HG02870 (cell line): Measurements from ENCODE around the gene MUC13.
"Not testable (repeated sequence)": the region's sequence is repeated elsewhere in the genome, so short reads cannot be mapped to it uniquely, and the experiment has no call there.

Experiments
- ATAC-seq: cut with Tn5 transposase; IDR thresholded peaks from one replicate; pipeline ENCODE4 v1.9.1; 2021; ENCODE audit warnings: mild to moderate bottlenecking, moderate library complexity; ENCODE audit not compliant: unreplicated experiment

MUC13 gene, protein sequence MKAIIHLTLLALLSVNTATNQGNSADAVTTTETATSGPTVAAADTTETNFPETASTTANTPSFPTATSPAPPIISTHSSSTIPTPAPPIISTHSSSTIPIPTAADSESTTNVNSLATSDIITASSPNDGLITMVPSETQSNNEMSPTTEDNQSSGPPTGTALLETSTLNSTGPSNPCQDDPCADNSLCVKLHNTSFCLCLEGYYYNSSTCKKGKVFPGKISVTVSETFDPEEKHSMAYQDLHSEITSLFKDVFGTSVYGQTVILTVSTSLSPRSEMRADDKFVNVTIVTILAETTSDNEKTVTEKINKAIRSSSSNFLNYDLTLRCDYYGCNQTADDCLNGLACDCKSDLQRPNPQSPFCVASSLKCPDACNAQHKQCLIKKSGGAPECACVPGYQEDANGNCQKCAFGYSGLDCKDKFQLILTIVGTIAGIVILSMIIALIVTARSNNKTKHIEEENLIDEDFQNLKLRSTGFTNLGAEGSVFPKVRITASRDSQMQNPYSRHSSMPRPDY

DNA sequence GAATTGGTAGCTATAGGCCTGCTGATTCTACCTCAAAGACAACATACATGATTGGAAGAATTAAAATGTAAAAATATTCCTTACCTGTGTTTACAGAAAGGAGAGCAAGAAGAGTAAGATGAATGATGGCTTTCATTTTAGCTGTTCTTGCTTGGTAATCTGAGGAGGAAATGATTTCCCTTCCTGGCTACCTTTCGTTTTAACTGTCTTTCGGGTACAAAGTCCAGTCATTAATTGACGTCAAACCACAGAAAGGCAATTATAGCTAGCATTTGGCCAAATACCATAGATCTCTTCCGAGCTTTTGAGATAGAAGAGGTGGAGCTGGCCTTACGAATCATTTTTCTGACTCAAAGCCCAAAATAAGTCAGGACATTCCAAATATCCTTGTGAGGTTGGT is at the start of gene MUC13:
Gene MUC13, minus strand, starts transcription at position 175 of the 400 bp plus-strand sequence. Its CDS starts 39 bp downstream, at position 136.
- ATAC-seq = no peak

- no peak for ATAC-seq
These were observed 48.3 kb upstream of the MUC13 start for GRCh38 chr3:124982855-124983254.

DNA sequence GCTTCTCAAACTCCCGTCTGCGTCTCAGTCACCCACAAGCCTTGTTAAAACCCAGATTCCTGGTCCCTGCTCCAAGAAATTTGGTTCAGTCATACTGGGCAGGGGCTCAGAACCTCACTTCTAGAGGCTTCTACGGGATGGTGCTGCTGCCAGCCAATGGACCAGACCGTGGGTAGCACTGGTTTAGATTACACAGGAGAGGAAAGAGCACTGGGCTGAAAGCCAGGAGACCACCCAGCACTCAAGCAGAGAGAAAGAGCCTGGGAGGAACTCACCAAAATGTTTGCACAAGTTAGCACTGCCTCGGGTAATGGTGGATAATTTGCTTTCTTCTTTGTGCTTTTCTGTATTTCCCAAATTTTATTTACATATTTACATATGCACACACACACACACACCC is 46.9 kb upstream of the MUC13 start:
- ATAC-seq = no peak

DNA sequence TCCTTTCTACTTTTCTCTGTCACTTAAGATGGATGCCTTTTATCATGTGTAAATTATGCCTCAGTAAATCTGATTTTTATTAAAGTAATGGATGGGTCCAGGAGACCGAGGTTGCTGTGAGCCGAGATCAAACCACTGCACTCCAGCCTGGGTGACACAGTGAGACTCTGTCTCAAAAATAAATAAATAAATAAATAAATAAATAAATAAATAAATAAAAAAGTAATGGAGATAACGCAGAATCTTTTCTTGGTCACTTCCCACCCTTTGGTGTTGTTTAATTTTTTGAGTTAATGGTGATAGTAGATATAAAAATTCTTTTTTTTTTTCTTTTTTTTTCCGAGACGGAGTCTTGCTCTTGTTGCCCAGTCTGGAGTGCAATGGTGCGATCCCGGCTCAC is 44.1 kb upstream of the MUC13 start:
- no peak for ATAC-seq

DNA sequence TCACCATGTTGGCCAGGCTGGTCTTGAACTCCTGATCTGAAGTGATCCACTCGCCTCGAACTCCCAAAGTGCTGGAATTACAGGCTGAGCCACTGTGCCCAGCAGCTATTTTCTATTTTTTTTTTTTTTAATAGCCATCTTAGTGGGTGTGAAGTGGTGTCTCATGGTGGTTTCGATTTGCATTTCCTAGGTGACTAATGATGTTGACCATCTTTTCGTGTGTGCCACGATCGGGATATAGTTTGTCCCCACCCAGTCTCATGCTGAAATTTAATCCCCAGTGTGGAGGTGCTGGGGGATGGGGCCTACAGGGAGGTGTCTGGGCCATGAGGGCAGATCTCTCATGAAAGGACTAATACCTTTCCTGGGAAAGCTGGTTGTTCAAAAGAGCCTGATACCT is 41.8 kb upstream of the MUC13 start:
- no peak for ATAC-seq

DNA sequence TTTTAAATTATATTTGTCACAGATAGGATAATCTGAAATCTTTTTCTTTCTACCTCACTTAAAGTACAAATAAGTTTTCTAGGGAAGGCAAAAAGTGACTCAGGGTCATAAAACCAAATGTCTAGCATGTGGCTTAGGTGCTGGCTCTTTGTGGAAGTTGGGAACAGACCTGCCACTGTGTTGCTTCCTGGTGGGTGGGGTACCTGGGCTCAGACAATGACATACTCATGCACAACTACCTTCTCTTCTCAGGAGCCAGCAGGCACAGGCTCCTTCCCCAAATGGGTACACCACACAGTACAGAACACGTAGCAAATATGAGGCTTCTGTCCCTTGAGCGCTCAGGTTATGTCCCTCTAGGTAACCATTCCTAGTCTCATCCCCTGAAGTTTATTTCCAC is 40.1 kb upstream of the MUC13 start:
- no peak for ATAC-seq

GRCh38 chr3:124973290-124973689 is 38.7 kb upstream of the MUC13 start:
- ATAC-seq = no peak

DNA sequence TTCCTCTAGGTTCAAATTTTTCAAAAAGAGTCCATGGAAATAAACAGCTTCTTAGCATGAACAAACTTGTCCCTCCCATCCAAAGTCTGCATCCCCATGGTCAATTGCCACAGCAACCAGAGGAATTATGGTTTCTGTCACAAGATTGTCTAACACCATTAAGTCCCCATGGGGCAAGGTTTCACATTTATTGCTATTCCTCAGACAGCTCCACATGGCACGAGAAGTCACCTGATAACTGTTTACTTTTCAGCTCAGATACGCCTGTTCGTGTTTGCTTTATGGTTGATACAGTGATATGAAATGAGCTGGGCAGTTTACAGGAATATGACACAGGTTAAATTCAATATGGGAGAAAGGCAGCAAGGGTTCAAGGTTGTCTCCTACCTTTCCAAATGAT is 37.9 kb upstream of the MUC13 start:
- ATAC-seq = no peak

- no peak for ATAC-seq
These were observed 35.6 kb upstream of the MUC13 start for GRCh38 chr3:124969963-124970722.

- ATAC-seq = no peak
These were observed 34.6 kb upstream of the MUC13 start for GRCh38 chr3:124969190-124969589.

DNA sequence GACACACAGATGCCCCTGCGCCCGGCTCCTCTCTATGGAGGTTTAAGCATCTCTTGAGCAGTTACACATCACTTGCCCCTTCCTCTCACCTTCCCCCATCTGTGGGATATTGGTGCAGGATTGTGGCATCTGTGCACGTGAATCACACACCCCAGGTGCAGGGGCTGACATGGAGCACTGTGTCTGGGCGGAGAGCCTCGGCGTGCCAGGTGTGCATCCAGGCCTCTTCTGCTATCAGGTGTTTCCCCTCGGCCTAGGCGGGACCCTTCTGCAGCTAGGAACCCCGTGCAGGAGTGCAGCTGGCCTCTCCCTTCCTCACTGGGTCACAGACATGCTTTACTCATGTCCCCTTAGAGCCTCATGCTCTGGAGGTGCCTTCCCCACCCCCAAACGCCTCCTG is 33.4 kb upstream of the MUC13 start:
- ATAC-seq = no peak

GRCh38 chr3:124966521-124967445 is 32.2 kb upstream of the MUC13 start:
- no peak for ATAC-seq

- no peak for ATAC-seq
These were observed 30.9 kb upstream of the MUC13 start for GRCh38 chr3:124965413-124965812.

DNA sequence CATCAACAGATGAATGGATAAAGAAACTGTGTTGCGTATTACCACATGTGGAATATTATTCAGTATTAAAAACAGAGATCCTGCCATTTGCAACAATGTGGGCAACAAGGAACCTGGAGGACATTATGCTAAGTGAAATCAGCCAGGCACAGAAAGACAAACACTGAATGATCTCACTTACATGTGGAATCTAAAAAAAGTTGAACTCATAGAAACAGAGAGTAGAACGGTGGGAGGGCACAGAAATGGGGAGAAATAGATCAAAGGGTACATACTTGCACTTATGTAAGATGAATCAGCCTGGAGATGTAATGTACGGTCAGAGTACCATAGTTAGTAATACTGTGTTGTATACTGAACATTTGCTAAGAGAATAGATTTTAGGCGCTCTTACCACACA is 29.8 kb upstream of the MUC13 start:
- ATAC-seq = no peak

DNA sequence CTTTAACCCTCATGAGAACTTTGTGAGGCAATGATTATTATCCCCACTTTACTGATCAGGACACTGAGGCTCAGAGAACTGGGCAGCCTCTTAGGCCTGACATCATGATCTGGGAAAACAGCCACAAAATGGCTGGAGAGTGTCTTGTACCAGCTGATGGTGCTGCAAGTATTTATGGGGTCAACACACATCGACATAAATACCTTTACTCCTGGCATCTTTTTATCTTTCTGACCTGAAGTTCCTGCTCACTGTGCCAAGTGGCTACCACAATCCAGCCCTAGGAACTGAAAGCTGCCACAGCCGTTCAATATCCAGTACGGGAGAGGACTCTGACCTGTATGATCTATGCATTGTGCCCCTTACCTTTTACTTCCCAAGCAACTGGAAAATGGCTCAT is 29.2 kb upstream of the MUC13 start:
- ATAC-seq = no peak

GRCh38 chr3:124962403-124962940 is 27.9 kb upstream of the MUC13 start:
- no peak for ATAC-seq

DNA sequence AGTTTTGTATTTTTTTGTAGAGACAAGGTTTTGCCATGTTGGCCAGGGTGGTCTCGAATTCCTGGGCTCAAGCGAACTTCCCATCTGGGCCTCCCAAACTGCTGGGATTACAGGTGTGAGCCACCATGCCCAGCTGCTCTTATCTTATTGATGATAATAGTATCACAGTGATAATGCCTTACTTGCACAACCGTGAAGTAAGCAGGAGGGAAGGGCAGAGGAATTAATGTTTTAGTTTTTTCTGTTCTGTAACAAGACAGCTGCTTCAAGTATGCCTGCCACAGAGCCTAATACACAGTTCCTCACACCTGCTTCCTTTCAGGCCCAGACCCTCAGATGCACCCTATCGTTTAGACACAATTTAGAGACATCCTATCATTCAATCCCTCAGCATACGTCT is 26.1 kb upstream of the MUC13 start:
- ATAC-seq = no peak

DNA sequence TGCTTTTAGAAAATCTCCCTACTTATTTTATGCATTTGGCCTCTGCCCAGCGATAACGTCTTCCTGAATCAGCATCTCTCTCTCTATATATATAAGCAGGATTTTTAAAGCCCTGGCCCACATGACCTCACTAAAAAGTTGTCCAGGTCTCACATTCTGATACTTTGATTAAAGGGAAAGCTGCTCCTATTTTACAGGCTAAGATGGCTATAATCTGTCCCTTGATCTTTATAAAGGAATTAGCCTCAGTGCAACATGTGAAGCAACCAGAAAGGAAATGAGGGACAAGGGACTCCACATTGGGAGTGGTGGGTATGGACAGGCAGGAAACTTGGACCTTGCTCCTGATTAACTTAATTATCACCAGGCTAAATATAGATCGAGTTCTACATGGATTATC is 25.6 kb upstream of the MUC13 start:
- no peak for ATAC-seq

DNA sequence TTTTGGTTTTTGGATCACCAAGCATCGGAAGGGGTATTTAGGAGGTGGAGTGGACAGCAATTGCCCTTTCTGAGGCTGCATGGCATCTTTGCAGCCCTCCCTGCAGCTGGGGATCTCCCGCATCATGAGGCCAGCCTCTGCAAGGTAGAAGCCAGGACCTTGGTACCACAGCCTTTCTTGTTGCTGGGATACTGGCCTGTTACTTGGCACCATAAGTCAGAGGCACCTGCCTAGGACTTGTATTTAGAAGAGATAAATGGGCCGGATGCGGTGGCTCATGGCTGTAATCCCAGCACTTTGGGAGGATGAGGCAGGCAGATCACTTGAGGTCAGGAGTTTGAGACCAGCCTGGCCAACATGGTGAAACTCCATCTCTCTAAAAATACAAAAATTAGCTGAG is 23.4 kb upstream of the MUC13 start:
- not testable (repeated sequence) for ATAC-seq

DNA sequence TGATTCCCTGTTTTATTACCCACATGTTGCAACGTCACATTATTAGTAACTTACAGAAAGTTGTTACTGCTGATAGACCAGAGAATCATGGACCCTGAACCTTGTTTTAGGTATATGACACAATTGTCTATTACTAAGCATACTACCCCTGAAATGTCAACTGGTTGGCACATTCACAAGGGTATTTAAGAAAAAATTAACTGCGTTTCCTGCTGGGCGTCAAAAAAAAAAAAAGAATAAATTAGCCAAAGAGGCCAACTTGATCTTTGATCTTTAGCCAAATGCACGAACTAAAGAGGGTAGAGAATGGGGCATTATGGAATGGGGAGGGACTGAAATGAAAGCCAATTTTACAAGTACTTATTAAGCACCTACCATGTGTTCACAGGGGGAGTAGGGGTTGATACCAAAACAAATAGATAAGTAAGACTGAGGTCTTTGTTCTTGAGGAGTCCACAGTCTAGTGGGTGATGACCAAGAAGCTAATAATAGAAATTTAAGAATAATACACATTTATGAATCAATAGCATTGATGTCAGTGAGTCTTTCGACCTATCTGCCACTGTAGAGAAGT is 17.8 kb upstream of the MUC13 start:
- ATAC-seq = no peak
